Ascending aorta (tissue), 2 donors: ENCODE data around the gene DDX6. TPM values are rescaled to one million over a fixed set of nuclear protein-coding genes. Genes with fewer than 3 reads are reported as not detected.
"Not testable (repeated sequence)": the region's sequence is repeated elsewhere in the genome, so short reads cannot be mapped to it uniquely, and the experiment has no call there.

Experiments used
- DNase-seq, 2 donors: peaks; one replicate each; pipeline ENCODE4 v3.0.0-alpha.2; 2019; ENCODE audit warnings: low spot score in 2 of 2
- H3K27ac ChIP-seq, 2 donors: fragments of 200-600 bp; sonication (generic); one replicate each; pipeline ENCODE4 v1.5.1; 2016 to 2017; ENCODE audit warnings: mild to moderate bottlenecking in 1 of 2
- H3K27me3 ChIP-seq: fragments of 200-600 bp; sonication (generic); one replicate; pipeline ENCODE4 v1.5.1; 2017
- H3K36me3 ChIP-seq, 2 donors: fragments of 200-600 bp; sonication (generic); one replicate each; pipeline ENCODE4 v1.5.1; 2016
- H3K4me1 ChIP-seq, 2 donors: fragments of 200-600 bp; sonication (generic); one replicate each; pipeline ENCODE4 v1.5.1; 2016 to 2017; ENCODE audit warnings: mild to moderate bottlenecking in 1 of 2
- H3K4me3 ChIP-seq, 2 donors: fragments of 200-600 bp; sonication (generic); one replicate each; pipeline ENCODE4 v1.5.1; 2016 to 2017; ENCODE audit warnings: mild to moderate bottlenecking in 1 of 2
- H3K9me3 ChIP-seq, 2 donors: fragments of 200-600 bp; sonication (generic); one replicate each; pipeline ENCODE4 v1.5.1; 2016
- intact Hi-C: fragments of 100-400 bp; cut with DNase I; formaldehyde crosslinking; loops from one replicate; pipeline ENCODE4 v1.15.1; 2023
- total RNA-seq: library from RNA; depleted of rRNA; stranded (reverse); fragments of >200 nt; gene quantifications from one replicate; pipeline ENCODE4 v1.1.0, GENCODE V29; 2016
- TF ChIP-seq, protein P1 (sequence below), 3 experiments: fragments of 200-600 bp in 2 of 3; fragments of 450-650 bp in 1 of 3; sonication (generic) in 2 of 3; IDR thresholded peaks; one replicate each; pipeline ENCODE4 v1.5.1; 2016 to 2019; ENCODE audit warnings: antibody characterized with exemption in 3 of 3, mild to moderate bottlenecking in 1 of 3, moderate library complexity in 1 of 3

Gene DDX6, protein sequence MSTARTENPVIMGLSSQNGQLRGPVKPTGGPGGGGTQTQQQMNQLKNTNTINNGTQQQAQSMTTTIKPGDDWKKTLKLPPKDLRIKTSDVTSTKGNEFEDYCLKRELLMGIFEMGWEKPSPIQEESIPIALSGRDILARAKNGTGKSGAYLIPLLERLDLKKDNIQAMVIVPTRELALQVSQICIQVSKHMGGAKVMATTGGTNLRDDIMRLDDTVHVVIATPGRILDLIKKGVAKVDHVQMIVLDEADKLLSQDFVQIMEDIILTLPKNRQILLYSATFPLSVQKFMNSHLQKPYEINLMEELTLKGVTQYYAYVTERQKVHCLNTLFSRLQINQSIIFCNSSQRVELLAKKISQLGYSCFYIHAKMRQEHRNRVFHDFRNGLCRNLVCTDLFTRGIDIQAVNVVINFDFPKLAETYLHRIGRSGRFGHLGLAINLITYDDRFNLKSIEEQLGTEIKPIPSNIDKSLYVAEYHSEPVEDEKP
- 25.9 TPM for total RNA-seq

DNA sequence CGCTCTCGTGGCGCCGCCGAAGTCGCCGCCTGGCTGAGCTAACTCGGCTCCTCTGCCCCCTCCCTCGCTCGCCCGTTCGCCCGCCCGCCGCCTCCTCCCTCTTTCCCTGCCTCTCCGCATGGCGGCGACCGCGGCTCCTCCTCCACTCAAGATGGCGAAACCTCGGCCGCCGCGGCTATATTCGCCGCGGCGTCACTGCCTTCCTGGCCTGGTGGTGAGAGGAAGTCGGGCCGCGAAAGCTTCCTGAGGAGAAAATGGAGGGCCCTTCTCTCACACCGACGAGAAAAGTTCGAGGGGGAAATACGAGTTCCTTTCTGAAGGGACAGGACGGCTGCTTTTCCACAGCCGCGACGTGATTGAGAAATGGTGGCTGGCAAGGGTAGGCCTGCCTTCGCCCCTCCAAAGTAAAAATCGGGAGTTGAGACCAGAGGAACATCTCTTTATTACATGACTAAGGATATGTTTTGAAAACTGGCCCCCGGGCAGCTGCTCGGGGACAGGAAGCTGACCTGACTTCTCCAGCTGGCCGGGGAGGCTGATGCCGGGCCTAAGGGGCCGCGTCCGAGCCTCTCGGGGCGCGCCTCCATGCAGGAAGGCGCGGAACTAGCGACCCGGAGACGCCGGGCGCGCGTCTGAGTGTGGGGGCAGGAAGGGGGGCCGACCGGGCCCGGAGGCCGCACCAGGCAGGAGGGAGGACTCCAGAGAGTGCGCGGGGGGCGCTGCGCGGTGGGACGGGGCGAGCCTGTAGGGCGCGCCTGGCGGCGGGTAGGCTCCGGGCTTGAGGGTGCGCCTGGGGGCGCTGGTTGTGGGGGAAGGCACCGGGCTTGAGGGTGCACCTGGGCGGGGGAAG is at the start of gene DDX6:
TSS of gene DDX6 (minus strand) at position 54 of the 850 bp plus-strand sequence. CDS start 4,913 bp downstream, outside the sequence.
- peak; percentile 59 to 96 for DNase-seq
- intact Hi-C loops: loop anchor here (1.0 to 5.0 kb wide), 4 partner anchors 79 to 169 kb away; no protein-coding TSS in a partner anchor
- Histone ChIP-seq H3K27me3 (no peaks in the 10 kb centered on the region), H3K4me1 (peaks cover under 1 to 12% of the 10 kb centered on the region in 2 donors), H3K27ac (peak within 1 kb of the TSS; percentile 98 to 100), H3K36me3 (no peaks in the 10 kb centered on the region), H3K4me3 (peak within 1 kb of the TSS; percentile 73 to 92), H3K9me3 (no peaks in the 10 kb centered on the region)
- TF ChIP-seq, protein P1, sequence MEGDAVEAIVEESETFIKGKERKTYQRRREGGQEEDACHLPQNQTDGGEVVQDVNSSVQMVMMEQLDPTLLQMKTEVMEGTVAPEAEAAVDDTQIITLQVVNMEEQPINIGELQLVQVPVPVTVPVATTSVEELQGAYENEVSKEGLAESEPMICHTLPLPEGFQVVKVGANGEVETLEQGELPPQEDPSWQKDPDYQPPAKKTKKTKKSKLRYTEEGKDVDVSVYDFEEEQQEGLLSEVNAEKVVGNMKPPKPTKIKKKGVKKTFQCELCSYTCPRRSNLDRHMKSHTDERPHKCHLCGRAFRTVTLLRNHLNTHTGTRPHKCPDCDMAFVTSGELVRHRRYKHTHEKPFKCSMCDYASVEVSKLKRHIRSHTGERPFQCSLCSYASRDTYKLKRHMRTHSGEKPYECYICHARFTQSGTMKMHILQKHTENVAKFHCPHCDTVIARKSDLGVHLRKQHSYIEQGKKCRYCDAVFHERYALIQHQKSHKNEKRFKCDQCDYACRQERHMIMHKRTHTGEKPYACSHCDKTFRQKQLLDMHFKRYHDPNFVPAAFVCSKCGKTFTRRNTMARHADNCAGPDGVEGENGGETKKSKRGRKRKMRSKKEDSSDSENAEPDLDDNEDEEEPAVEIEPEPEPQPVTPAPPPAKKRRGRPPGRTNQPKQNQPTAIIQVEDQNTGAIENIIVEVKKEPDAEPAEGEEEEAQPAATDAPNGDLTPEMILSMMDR (IDR thresholded peaks at IDR 0.05): peak; percentile 41 to 56 (median 46)

DNA sequence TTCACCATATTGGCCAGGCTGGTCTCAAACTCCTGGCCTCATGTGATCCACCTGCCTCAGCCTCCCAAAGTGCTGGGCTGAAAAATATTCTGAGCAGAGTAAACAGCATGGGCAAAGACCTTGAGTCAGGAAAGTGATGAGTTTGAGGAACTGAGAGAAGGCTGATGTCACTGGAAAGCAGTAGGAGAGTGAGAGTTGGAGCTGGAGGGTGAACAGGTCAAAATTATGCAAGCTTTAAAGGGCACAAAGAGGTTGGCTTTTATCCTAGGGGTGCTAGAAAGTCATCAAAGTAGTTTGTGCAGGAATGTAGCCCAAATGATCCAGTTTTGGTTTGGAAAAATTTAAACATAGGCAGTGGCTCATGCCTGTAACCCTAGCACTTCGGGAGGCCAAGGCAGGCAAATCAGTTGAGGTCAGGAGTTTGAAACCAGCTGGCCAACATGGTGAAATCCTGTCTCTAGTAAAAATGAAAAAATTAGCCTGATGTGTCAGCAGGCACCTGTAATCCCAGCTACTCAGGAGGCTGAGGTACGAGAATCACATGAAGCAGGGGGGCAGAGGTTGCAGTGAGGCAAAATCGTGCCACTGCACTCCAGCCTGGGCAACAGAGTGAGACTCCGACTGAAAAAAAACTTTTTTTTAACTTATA is 48.1 kb upstream of the DDX6 start:
- H3K4me1 ChIP-seq: peaks cover 0 to 3% of the 10 kb centered on the region in 2 donors
- DNase-seq: no peak
- no peaks in the 10 kb centered on the region for H3K27me3 ChIP-seq
- H3K36me3 ChIP-seq: no peaks in the 10 kb centered on the region
- no peaks in the 10 kb centered on the region for H3K9me3 ChIP-seq
- no peak overlapping the region for H3K27ac ChIP-seq
- intact Hi-C loops: no loop called here
- H3K4me3 ChIP-seq: no peak overlapping the region
- TF ChIP-seq, protein P1 (IDR thresholded peaks at IDR 0.05): no peak

DNA sequence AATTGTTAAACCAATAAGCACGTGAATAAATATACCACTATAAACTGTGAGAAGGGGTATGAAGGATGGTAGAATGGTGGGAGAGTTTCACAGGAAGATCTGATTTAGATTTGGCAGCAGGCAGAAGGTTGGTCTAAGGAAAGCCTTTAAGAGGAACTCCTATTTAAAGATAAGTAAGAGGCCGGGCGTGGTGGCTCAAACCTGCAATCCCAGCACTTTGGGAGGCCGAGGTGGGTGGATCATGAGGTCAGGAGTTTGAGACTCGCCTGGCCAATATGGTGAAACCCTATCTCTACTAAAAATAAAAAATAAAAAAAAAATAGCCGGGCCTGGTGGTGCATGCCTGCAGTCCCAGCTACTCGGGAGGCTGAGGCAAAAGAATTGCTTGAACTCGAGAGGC is 46.9 kb upstream of the DDX6 start:
- TF ChIP-seq, protein P1 (IDR thresholded peaks at IDR 0.05): no peak
- Histone ChIP-seq H3K27ac (no peak overlapping the region), H3K4me1 (peaks cover 0 to 3% of the 10 kb centered on the region in 2 donors), H3K4me3 (no peak overlapping the region), H3K27me3 (no peaks in the 10 kb centered on the region), H3K36me3 (no peaks in the 10 kb centered on the region), H3K9me3 (no peaks in the 10 kb centered on the region)
- DNase-seq: no peak
- intact Hi-C loops: no loop called here

DNA sequence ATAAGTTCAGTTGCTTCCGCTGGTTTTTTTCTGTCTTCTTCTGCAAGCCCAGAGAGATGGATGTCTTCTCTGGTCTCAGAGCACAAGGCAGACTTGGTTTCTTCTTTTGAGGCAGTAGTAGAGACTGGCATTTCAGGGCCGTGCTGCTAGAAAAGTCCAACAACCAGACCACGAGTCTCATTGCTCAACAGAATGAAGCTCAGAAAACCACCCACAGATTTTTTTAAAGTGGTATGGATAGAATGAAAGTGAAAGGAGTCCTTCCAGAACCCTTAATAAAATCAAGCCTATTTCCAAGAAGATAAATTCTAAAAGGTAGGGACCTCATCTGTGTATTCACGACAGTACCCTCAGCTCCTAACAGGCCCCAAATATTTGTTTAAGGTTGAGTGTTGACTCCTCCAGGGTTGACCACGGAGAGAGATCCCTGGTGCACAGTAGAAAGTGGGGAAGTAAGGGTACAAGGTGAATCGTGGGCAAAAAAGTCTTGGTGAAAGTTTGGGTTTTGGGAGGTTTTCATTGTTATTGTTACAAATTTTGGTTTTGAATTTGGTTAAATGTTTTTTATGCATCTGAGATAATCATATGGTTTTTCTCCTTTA is 43.6 kb upstream of the DDX6 start:
- DNase-seq: no peak
- TF ChIP-seq, protein P1 (IDR thresholded peaks at IDR 0.05): no peak

DNA sequence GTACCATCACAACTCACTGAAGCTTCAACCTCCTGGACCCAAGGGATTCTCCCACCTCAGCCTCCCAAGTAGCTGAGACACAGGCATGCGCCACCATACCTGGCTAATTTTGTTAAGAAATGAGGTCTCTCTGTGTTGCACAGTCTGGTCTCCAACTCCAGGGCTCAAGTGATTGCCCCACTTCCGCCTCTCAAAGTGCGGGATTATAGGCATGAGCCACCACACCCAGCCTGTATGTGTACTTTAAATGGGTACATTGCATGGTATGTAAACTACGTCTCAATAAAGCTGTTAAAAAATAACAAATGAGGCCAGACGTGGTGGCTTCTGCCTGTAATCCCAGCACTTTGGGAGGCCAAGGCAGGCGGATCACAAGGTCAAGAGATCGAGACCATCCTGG is 36.2 kb upstream of the DDX6 start:
- TF ChIP-seq, protein P1 (IDR thresholded peaks at IDR 0.05): no peak

More for the DNA sequence above, 43.6 kb upstream of the DDX6 start:
- intact Hi-C loops: loop anchor here (5.0 kb wide), 1 partner anchor 43 kb away; no protein-coding TSS in a partner anchor
- Histone ChIP-seq H3K9me3 (no peaks in the 10 kb centered on the region), H3K4me1 (no peaks in the 10 kb centered on the region), H3K36me3 (no peaks in the 10 kb centered on the region), H3K27ac (no peak overlapping the region), H3K4me3 (no peak overlapping the region), H3K27me3 (no peaks in the 10 kb centered on the region)

DNA sequence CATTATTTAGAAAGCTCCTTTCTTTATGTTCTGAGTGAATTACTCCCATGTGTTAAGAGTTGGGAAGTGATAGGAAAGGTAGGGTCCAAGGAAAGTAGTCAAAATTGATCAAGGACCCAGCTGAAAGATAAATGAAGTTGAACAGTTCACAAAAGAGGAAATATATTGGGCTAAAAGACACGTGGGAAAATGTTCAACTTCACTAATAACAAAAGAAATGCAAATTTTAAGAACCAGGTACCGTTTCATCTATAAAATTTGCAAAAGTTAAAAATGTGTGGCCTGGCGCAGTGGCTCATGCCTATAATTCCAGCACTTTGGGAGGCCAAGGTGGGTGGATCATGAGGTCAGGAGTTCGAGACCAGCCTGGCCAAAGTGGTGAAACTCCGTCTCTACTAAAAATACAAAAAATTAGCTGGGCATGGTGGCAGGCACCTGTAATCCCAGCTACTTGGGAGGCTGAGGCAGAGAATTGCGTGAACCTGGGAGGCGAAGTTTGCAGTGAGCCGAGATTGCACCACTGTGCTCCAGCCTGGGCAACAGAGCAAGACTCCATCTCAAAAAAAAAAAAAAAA is 32.1 kb upstream of the DDX6 start:
- H3K4me1 ChIP-seq, H3K9me3 ChIP-seq, H3K36me3 ChIP-seq, H3K4me3 ChIP-seq, H3K27ac ChIP-seq, DNase-seq, H3K27me3 ChIP-seq: not testable (repeated sequence)
- intact Hi-C loops: loop anchor here (5.0 kb wide), 1 partner anchor 49 kb away; no protein-coding TSS in a partner anchor

More for the DNA sequence above, 36.2 kb upstream of the DDX6 start:
- no peak overlapping the region for H3K4me3 ChIP-seq
- H3K4me1 ChIP-seq: no peaks in the 10 kb centered on the region
- no peak overlapping the region for H3K27ac ChIP-seq
- no peaks in the 10 kb centered on the region for H3K9me3 ChIP-seq
- DNase-seq: no peak
- no peaks in the 10 kb centered on the region for H3K36me3 ChIP-seq
- H3K27me3 ChIP-seq: no peaks in the 10 kb centered on the region
- intact Hi-C loops: no loop called here
